Hypothalamus (tissue), 51 donors: ENCODE data around the gene SRPK2.
"Not testable (repeated sequence)": the region's sequence is repeated elsewhere in the genome, so short reads cannot be mapped to it uniquely, and the experiment has no call there.

ENCODE experiments used
- DNase-seq, 51 donors: peaks; one replicate each; lab custom pipeline; 2025; lab: John Stamatoyannopoulos, UW

Gene SRPK2

GRCh38 chr7:105198223-105198622 lies 190.5 kb downstream of the SRPK2 start:
- DNase-seq, result no peak

GRCh38 chr7:105196473-105196872 lies 192.2 kb downstream of the SRPK2 start:
- no peak for DNase-seq

- DNase-seq, result no peak
Measured at GRCh38 chr7:105195891-105196290, 192.8 kb downstream of the SRPK2 start.

- DNase-seq, result not testable (repeated sequence)
Measured at GRCh38 chr7:105194959-105195358, 193.8 kb downstream of the SRPK2 start.

- no peak for DNase-seq
Measured at GRCh38 chr7:105191331-105191730, 197.4 kb downstream of the SRPK2 start.

- DNase-seq, result no peak
Measured at GRCh38 chr7:105189859-105190492, 198.7 kb downstream of the SRPK2 start.

- no peak for DNase-seq
Measured at GRCh38 chr7:105188201-105188600, 200.5 kb downstream of the SRPK2 start.

GRCh38 chr7:105187302-105188169 lies 201.2 kb downstream of the SRPK2 start:
- no peak for DNase-seq

GRCh38 chr7:105185290-105186010 lies 203.3 kb downstream of the SRPK2 start:
- DNase-seq, result no peak

GRCh38 chr7:105180002-105180401 lies 208.7 kb downstream of the SRPK2 start:
- no peak for DNase-seq

- DNase-seq, result no peak
Measured at GRCh38 chr7:105178928-105179541, 209.7 kb downstream of the SRPK2 start.

- peak in 1 of 51 donors; percentile 32 for DNase-seq
Measured at GRCh38 chr7:105178177-105178576, 210.5 kb downstream of the SRPK2 start.

GRCh38 chr7:105177026-105177425 lies 211.7 kb downstream of the SRPK2 start:
- no peak for DNase-seq

GRCh38 chr7:105173586-105173985 lies 215.1 kb downstream of the SRPK2 start:
- no peak for DNase-seq

GRCh38 chr7:105164751-105165150 lies 224.0 kb downstream of the SRPK2 start:
- DNase-seq, result no peak

- DNase-seq, result no peak
Measured at GRCh38 chr7:105163718-105164117, 225.0 kb downstream of the SRPK2 start.

- DNase-seq, result no peak
Measured at GRCh38 chr7:105161366-105161765, 227.4 kb downstream of the SRPK2 start.

GRCh38 chr7:105157278-105157677 lies 231.4 kb downstream of the SRPK2 start:
- DNase-seq, result no peak

GRCh38 chr7:105156731-105157130 lies 232.0 kb downstream of the SRPK2 start:
- no peak for DNase-seq

GRCh38 chr7:105154084-105154483 lies 234.6 kb downstream of the SRPK2 start:
- DNase-seq, result no peak

GRCh38 chr7:105153531-105153930 lies 235.2 kb downstream of the SRPK2 start:
- no peak for DNase-seq
